DMS53 treated with DMSO at 0.1 percent for 48 hours (cell line): ENCODE results near the gene KYAT1.
"Not testable (repeated sequence)": the region's sequence is repeated elsewhere in the genome, so short reads cannot be mapped to it uniquely, and the experiment has no call there.

ENCODE experiments used
- DNase-seq: peaks from one replicate; lab custom pipeline; 2025; ENCODE audit not compliant: unreplicated experiment; lab: John Stamatoyannopoulos, UW

KYAT1 gene

GRCh38 chr9:128886211-128886891, 4.6 kb upstream of the KYAT1 start:
- DNase-seq, result no peak

- DNase-seq, result no peak
These were observed 4.0 kb upstream of the KYAT1 start for GRCh38 chr9:128885798-128886197.

- no peak for DNase-seq
These were observed 3.6 kb upstream of the KYAT1 start for GRCh38 chr9:128885376-128885775.

DNA sequence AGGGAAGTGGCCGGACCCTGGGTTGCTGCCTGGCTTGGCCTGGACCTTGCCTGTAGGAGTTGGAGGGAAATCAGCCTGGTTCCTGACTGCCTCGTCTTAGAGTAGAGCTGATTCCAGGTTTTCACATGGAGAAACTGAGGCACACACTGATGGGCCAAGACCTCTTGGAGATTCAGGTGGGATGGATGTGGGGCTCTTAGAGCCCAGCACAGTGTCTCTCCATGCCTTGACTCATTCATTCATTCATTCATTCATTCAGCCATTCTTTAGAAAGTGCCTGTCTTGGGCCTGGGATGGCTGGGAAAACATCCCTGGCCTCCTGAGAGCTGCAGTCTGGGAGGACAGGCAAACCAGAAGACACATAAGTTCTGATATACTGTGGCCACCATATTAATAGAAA, 2.4 kb upstream of the KYAT1 start:
- DNase-seq, result no peak

GRCh38 chr9:128882677-128883603, 1.2 kb upstream of the KYAT1 start:
- DNase-seq, result no peak

DNA sequence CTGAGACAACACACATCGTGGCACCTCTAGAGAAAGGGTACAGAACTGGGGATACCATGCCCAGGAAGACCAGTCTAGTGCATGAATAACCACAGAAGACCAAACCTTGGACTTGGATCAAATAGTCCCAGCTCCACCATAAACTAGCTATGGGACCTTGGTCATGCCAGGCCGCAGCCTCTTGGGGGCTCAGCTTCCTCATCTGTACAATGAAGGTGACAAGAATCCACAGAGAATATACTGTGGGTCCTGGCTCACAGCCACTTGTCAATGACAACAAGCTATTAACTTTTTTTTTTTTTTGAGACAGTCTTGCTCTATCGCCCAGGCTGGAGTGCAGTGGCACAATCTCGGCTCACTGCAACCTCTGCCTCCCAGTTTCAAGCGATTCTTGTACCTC, 3.9 kb downstream of the KYAT1 start:
- DNase-seq, result no peak

GRCh38 chr9:128870941-128871265, 10.8 kb downstream of the KYAT1 start:
- DNase-seq, result not testable (repeated sequence)

- DNase-seq, result no peak
These were observed 11.4 kb downstream of the KYAT1 start for GRCh38 chr9:128870128-128870940.

DNA sequence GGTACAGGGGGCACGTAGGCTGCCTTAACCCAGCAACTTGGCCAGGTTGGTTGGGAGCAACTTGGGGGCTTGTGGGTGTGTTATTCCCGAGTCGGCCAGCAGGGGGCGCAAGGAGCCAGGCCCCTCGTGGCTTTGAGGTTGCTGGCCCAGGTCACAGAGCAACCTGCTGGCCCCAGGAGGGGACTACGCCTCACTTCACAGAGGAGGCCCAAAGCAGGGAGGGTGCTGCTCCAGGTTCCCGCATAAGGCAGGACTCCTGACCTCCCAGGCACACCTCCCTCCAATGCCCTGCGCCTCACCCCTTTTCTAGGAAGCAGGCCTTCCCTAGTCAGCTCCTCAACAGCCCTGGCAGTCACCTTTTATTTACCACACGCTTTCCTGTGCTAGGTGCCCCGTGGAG, 18.1 kb downstream of the KYAT1 start:
- DNase-seq, result peak; percentile 44

- no peak for DNase-seq
These were observed 19.3 kb downstream of the KYAT1 start for GRCh38 chr9:128862401-128862851.

DNA sequence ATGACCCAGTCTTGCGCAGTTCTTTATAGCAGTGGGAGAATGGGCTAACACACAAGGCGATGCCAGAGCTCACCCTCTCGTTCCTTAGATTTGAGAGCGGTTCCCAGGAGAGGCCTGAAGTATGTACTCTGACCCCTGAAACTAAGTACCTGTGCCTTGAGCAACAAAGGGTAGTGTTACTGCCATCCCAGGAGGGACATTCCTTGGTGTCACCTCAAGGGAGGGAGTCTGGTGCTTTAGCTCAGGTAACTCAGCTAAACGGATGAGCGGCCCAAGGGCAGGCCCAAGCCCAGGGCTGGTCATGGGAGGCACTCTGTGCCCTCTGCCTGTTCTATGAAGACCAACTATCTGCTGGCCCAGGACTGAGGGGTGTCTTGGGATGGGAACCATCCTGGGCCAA, 20.2 kb downstream of the KYAT1 start:
- no peak for DNase-seq

DNA sequence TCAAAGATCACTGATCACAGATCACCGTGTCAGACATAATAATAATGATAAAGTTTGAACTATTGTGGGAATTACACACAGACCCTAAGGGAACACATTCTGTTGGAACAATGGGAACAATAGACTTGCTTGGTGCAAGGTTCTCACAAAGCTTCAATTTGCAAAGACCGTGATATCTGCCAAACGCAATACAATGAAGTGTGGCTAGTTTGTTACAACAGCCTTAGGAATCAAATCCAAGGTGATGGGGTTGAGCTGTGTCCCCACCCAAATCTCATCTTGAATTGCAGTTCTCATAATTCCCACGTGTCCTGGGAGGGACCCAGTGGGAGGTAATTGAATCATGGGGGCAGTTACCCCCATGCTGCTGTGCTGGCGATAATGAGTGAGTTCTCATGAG, 20.8 kb downstream of the KYAT1 start:
- no peak for DNase-seq

GRCh38 chr9:128858476-128858875, 23.3 kb downstream of the KYAT1 start:
- DNase-seq, result not testable (repeated sequence)

- DNase-seq, result not testable (repeated sequence)
These were observed 27.3 kb downstream of the KYAT1 start for GRCh38 chr9:128854454-128854853.

GRCh38 chr9:128852646-128853045, 29.1 kb downstream of the KYAT1 start:
- not testable (repeated sequence) for DNase-seq

DNA sequence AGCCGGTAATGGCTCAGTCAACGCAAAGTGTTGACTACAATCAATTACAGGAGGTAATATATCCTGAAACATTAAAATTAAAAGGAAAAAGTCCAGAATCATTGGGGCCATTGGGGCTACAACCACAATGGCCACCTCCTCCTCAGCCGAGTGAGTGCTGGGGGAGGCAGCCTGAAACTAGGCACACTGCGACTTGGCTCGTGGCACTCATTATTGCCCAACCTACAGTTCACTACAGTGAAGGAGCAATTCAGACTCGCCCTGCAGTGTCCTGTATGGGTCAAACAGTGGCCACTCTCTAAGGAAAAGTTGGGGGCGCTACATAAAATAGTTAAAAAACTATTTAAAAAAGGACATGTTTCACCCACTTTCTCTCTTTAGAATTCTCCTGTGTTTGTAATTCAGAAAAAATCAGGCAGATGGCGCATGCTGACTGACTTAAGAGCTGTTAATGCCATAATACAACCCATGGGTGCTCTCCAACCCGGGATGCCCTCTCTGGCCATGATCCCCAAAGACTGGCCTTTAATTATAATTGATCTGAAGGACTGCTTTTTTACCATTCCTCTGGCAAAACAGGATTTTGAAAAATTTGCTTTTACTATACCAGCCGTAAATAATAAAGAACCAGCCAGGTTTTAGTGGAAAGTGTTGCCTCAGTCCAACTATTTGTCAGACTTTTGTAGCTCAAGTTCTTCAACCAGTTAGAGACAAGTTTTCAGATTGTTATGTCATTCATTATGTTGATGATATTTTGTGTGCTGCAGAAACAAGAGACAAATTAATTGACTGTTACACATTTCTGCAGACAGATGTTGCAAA, 29.8 kb downstream of the KYAT1 start:
- DNase-seq, result not testable (repeated sequence)

- not testable (repeated sequence) for DNase-seq
These were observed 30.7 kb downstream of the KYAT1 start for GRCh38 chr9:128851024-128851423.

- no peak for DNase-seq
These were observed 33.9 kb downstream of the KYAT1 start for GRCh38 chr9:128847803-128848202.

DNA sequence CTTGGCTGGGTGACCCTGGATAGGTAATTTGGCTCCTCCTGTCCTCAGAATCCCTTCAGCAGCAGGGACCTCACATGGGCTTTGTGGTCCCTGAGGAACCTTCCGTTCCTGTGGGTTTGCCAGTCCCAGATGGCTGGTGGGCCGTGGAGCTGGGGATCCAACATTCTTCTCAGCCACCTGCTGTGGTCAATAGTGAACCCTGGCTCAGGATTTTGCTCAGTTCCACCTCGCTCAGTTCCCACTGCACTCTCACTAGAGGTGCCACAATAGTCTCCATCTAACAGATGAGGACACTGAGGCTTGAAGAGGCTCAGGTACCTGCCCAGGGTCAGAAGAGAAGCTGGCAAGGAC, 35.1 kb downstream of the KYAT1 start:
- no peak for DNase-seq

- no peak for DNase-seq
These were observed 36.4 kb downstream of the KYAT1 start for GRCh38 chr9:128845186-128845931.
